Epithelial cell of esophagus (primary cell): ENCODE results near the gene KCNJ14.

Experiments
- DNase-seq: peaks from one replicate; pipeline ENCODE4 v3.0.0; 2010; ENCODE audit warnings: low read depth
- H3K4me3 ChIP-seq: 2 replicates; pipeline ENCODE4 v1.5.1; 2011; ENCODE audit warnings: mild to moderate bottlenecking, low read length, control low read depth
- CTCF ChIP-seq: IDR thresholded peaks from 2 replicates; pipeline ENCODE4 v1.5.1; 2011; ENCODE audit warnings: low read depth, mild to moderate bottlenecking, low read length, control low read depth, inconsistent platforms; ENCODE audit not compliant: insufficient read depth; ENCODE audit errors: missing control alignments

Gene KCNJ14

GRCh38 chr19:48477067-48477685, 21.8 kb downstream of the KCNJ14 start:
- DNase-seq = no peak
- no peak for TF ChIP-seq CTCF
- no peak overlapping the region for H3K4me3 ChIP-seq

- DNase-seq = no peak
- TF ChIP-seq CTCF = no peak
- no peak overlapping the region for H3K4me3 ChIP-seq
Observed at GRCh38 chr19:48477698-48478338, 22.4 kb downstream of the KCNJ14 start.

GRCh38 chr19:48478339-48479256, 23.2 kb downstream of the KCNJ14 start:
- DNase-seq = no peak
- TF ChIP-seq CTCF = no peak

GRCh38 chr19:48479686-48480085, 24.3 kb downstream of the KCNJ14 start:
- no peak for TF ChIP-seq CTCF
- H3K4me3 ChIP-seq = no peak overlapping the region

More at GRCh38 chr19:48478339-48479256, 23.2 kb downstream of the KCNJ14 start:
- H3K4me3 ChIP-seq = no peak overlapping the region

GRCh38 chr19:48480183-48480557, 24.8 kb downstream of the KCNJ14 start:
- H3K4me3 ChIP-seq = peak overlapping the region; percentile 43
- no peak for TF ChIP-seq CTCF
- DNase-seq = peak; percentile 32

More at GRCh38 chr19:48479686-48480085, 24.3 kb downstream of the KCNJ14 start:
- DNase-seq = no peak

- DNase-seq = no peak
- TF ChIP-seq CTCF = no peak
- peak overlapping the region; percentile 43 for H3K4me3 ChIP-seq
Observed at GRCh38 chr19:48480558-48481500, 25.5 kb downstream of the KCNJ14 start.
